HG03103 (cell line): ENCODE measurements around the gene ANTXRL.
"Not testable (repeated sequence)": the region's sequence is repeated elsewhere in the genome, so short reads cannot be mapped to it uniquely, and the experiment has no call there.

Experiments used
- ATAC-seq: cut with Tn5 transposase; IDR thresholded peaks from one replicate; pipeline ENCODE4 v1.9.1; 2021; ENCODE audit warnings: low read depth; ENCODE audit not compliant: unreplicated experiment

The ANTXRL gene

GRCh38 chr10:46286991-46287693, at the start of gene ANTXRL:
Gene ANTXRL (plus strand): TSS chr10:46286997. CDS start chr10:46287263, 266 bp downstream.
- ATAC-seq, result no peak

- no peak for ATAC-seq
These were observed 48.8 kb upstream of the ANTXRL start for GRCh38 chr10:46237815-46238510.

- peak; percentile 63 for ATAC-seq
These were observed 47.5 kb upstream of the ANTXRL start for GRCh38 chr10:46239247-46239646.

- no peak for ATAC-seq
These were observed 46.7 kb upstream of the ANTXRL start for GRCh38 chr10:46239993-46240683.

- no peak for ATAC-seq
These were observed 45.9 kb upstream of the ANTXRL start for GRCh38 chr10:46240684-46241565.

- ATAC-seq, result no peak
These were observed 41.4 kb upstream of the ANTXRL start for GRCh38 chr10:46245381-46245900.

- not testable (repeated sequence) for ATAC-seq
These were observed 40.2 kb upstream of the ANTXRL start for GRCh38 chr10:46246400-46247180.

GRCh38 chr10:46247181-46247475, 39.7 kb upstream of the ANTXRL start:
- no peak for ATAC-seq

GRCh38 chr10:46247808-46248569, 38.8 kb upstream of the ANTXRL start:
- no peak for ATAC-seq

GRCh38 chr10:46248651-46249146, 38.1 kb upstream of the ANTXRL start:
- ATAC-seq, result no peak

GRCh38 chr10:46249617-46250344, 37.0 kb upstream of the ANTXRL start:
- ATAC-seq, result not testable (repeated sequence)

- no peak for ATAC-seq
These were observed 36.3 kb upstream of the ANTXRL start for GRCh38 chr10:46250481-46250880.

GRCh38 chr10:46250898-46251856, 35.6 kb upstream of the ANTXRL start:
- no peak for ATAC-seq

GRCh38 chr10:46251857-46252847, 34.6 kb upstream of the ANTXRL start:
- no peak for ATAC-seq

GRCh38 chr10:46253076-46254006, 33.5 kb upstream of the ANTXRL start:
- no peak for ATAC-seq
